H9 (cell line): ENCODE results near the gene C16orf74. TPM values are rescaled to one million over a fixed set of nuclear protein-coding genes. Genes with fewer than 3 reads are reported as not detected.

ENCODE experiments used
- DNase-seq: peaks from one replicate; pipeline ENCODE4 v3.0.0-alpha.2; 2017
- H2AFZ ChIP-seq: one replicate; pipeline ENCODE4 v1.6.1; 2013; ENCODE audit warnings: mild to moderate bottlenecking, low read length, control low read depth, moderate library complexity
- H2AK5ac ChIP-seq: 2 replicates; pipeline ENCODE4 v1.6.1; 2013; ENCODE audit warnings: low read length, control low read depth, mixed read lengths; ENCODE audit not compliant: insufficient read length
- H2BK120ac ChIP-seq: one replicate; pipeline ENCODE4 v1.6.1; 2013; ENCODE audit warnings: low read depth, mild to moderate bottlenecking, low read length, control low read depth, inconsistent platforms; ENCODE audit not compliant: poor library complexity, severe bottlenecking
- H2BK12ac ChIP-seq: 2 replicates; pipeline ENCODE4 v1.6.1; 2013; ENCODE audit warnings: low read length, control low read depth, mixed read lengths, low read depth; ENCODE audit not compliant: insufficient read length
- H2BK15ac ChIP-seq: 2 replicates; pipeline ENCODE4 v1.6.1; 2013; ENCODE audit warnings: low read depth, low read length, control low read depth
- H2BK20ac ChIP-seq: one replicate; pipeline ENCODE4 v1.6.1; 2013; ENCODE audit warnings: low read depth, mild to moderate bottlenecking, low read length, control low read depth, inconsistent platforms; ENCODE audit not compliant: poor library complexity, severe bottlenecking
- H2BK5ac ChIP-seq: 2 replicates; pipeline ENCODE4 v1.6.1; 2013; ENCODE audit warnings: low read length, control low read depth, mixed read lengths; ENCODE audit not compliant: insufficient read length
- H3K14ac ChIP-seq: 2 replicates; pipeline ENCODE4 v1.6.1; 2013; ENCODE audit warnings: low read length, control low read depth; ENCODE audit not compliant: insufficient read depth
- H3K18ac ChIP-seq: 2 replicates; pipeline ENCODE4 v1.6.1; 2013; ENCODE audit warnings: low read depth, mild to moderate bottlenecking, mixed read lengths, low read length, control low read depth; ENCODE audit not compliant: insufficient read length
- H3K23ac ChIP-seq: 2 replicates; pipeline ENCODE4 v1.6.1; 2013; ENCODE audit warnings: low read length, control low read depth, mixed read lengths, low read depth; ENCODE audit not compliant: insufficient read length
- H3K23me2 ChIP-seq: 2 replicates; pipeline ENCODE4 v1.6.1; 2013; ENCODE audit warnings: low read depth, mild to moderate bottlenecking, mixed read lengths, low read length, control low read depth; ENCODE audit not compliant: insufficient read length, poor library complexity, severe bottlenecking
- H3K27ac ChIP-seq: 2 replicates; pipeline ENCODE4 v1.5.1; 2013; ENCODE audit warnings: low read length, control low read depth, mixed read lengths, low read depth; ENCODE audit not compliant: insufficient read length
- H3K27me3 ChIP-seq: 2 replicates; pipeline ENCODE4 v1.6.1; 2013; ENCODE audit warnings: low read length, control low read depth, inconsistent platforms; ENCODE audit not compliant: insufficient read depth
- H3K4ac ChIP-seq: 2 replicates; pipeline ENCODE4 v1.6.1; 2013; ENCODE audit warnings: low read depth, mild to moderate bottlenecking, control low read depth, inconsistent platforms, low read length, moderate library complexity
- H3K4me1 ChIP-seq: 2 replicates; pipeline ENCODE4 v1.6.1; 2013; ENCODE audit warnings: low read length, control low read depth, inconsistent platforms; ENCODE audit not compliant: insufficient read depth
- H3K4me2 ChIP-seq: 2 replicates; pipeline ENCODE4 v1.6.1; 2013; ENCODE audit warnings: low read length, control low read depth, mixed read lengths; ENCODE audit not compliant: insufficient read length, insufficient read depth
- H3K56ac ChIP-seq: 2 replicates; pipeline ENCODE4 v1.6.1; 2013; ENCODE audit warnings: low read depth, mild to moderate bottlenecking, mixed read lengths, low read length, control low read depth; ENCODE audit not compliant: insufficient read length
- H3K79me1 ChIP-seq: 2 replicates; pipeline ENCODE4 v1.6.1; 2013; ENCODE audit warnings: low read depth, mild to moderate bottlenecking, moderate library complexity, low read length, control low read depth, inconsistent platforms; ENCODE audit not compliant: insufficient read depth, poor library complexity, severe bottlenecking
- H3K79me2 ChIP-seq: 2 replicates; pipeline ENCODE4 v1.6.1; 2013; ENCODE audit warnings: low read length, control low read depth, inconsistent platforms; ENCODE audit not compliant: insufficient read depth
- H3K9ac ChIP-seq: 2 replicates; pipeline ENCODE4 v1.6.1; 2013; ENCODE audit warnings: low read length, control low read depth, mixed read lengths; ENCODE audit not compliant: insufficient read length; ENCODE audit errors: extremely low read depth
- H3K9me3 ChIP-seq: one replicate; pipeline ENCODE4 v1.6.1; 2013; ENCODE audit warnings: low read depth, low read length, inconsistent platforms; ENCODE audit not compliant: control insufficient read depth
- H3T11ph ChIP-seq: one replicate; pipeline ENCODE4 v1.6.1; 2013; ENCODE audit warnings: mild to moderate bottlenecking, low read length, control low read depth, inconsistent platforms
- H4K20me1 ChIP-seq: one replicate; pipeline ENCODE4 v1.6.1; 2013; ENCODE audit not compliant: control insufficient read depth, insufficient read length, insufficient read depth
- H4K5ac ChIP-seq: 2 replicates; pipeline ENCODE4 v1.6.1; 2013; ENCODE audit warnings: low read depth, mild to moderate bottlenecking, mixed read lengths, low read length, control low read depth; ENCODE audit not compliant: insufficient read length
- H4K8ac ChIP-seq: replicated peaks from 2 replicates; pipeline ENCODE4 v1.6.1; 2013; ENCODE audit warnings: low read length, control low read depth, mixed read lengths, low read depth; ENCODE audit not compliant: insufficient read length
- H4K91ac ChIP-seq: 2 replicates; pipeline ENCODE4 v1.6.1; 2013; ENCODE audit warnings: low read depth, mild to moderate bottlenecking, moderate library complexity, mixed read lengths, low read length, control low read depth; ENCODE audit not compliant: insufficient read length
- H3K27ac Mint-ChIP-seq, 3 experiments: 2 replicates in 2 of 3; 3 replicates in 1 of 3; pipeline ENCODE4 v1.8.0; 2020 to 2021; ENCODE audit warnings: mixed read lengths in 3 of 3, mild to moderate bottlenecking in 1 of 3, moderate library complexity in 1 of 3
- H3K27me3 Mint-ChIP-seq: 2 replicates; pipeline ENCODE4 v1.8.0; 2021; ENCODE audit warnings: low read depth, mild to moderate bottlenecking, moderate library complexity, mixed read lengths
- H3K36me3 Mint-ChIP-seq, 3 experiments: 2 replicates in 2 of 3; 3 replicates in 1 of 3; pipeline ENCODE4 v1.8.0; 2020 to 2021; ENCODE audit warnings: low read depth in 3 of 3, mixed read lengths in 3 of 3; ENCODE audit not compliant: insufficient read depth in 1 of 3
- H3K4me1 Mint-ChIP-seq, 2 experiments: 2 replicates each; pipeline ENCODE4 v1.8.0; 2020; ENCODE audit warnings: mixed read lengths in 2 of 2
- H3K4me3 Mint-ChIP-seq, 2 experiments: 2 replicates in 1 of 2; 3 replicates in 1 of 2; pipeline ENCODE4 v1.8.0; 2020 to 2021; ENCODE audit warnings: mild to moderate bottlenecking in 2 of 2, mixed read lengths in 2 of 2, moderate library complexity in 1 of 2
- H3K9me3 Mint-ChIP-seq, 2 experiments: 2 replicates in 1 of 2; 3 replicates in 1 of 2; pipeline ENCODE4 v1.8.0; 2020; ENCODE audit warnings: mild to moderate bottlenecking in 2 of 2, mixed read lengths in 2 of 2, moderate library complexity in 1 of 2
- WGBS: extraction: QIAGEN DNeasy Blood & Tissue Kit; methylation state at CpG from one replicate; pipeline ENCODE4 v1.1.7; 2013; ENCODE audit warnings: missing lambda C conversion rate, low lambda C conversion rate, mixed read lengths; ENCODE audit not compliant: insufficient read length; ENCODE audit errors: extremely low coverage; 5-methylcytosine and 5-hydroxymethylcytosine counted together
- total RNA-seq: library from RNA; stranded (reverse); gene quantifications from 2 replicates; pipeline ENCODE4 v1.2.1, GENCODE V29; 2021
- TF ChIP-seq, protein P1 (sequence below): fragments of 200-600 bp; sonication (generic); conservative IDR thresholded peaks from 3 replicates; pipeline ENCODE4 v1.8.0; 2021; ENCODE audit warnings: antibody characterized with exemption, mild to moderate bottlenecking

The C16orf74 gene
- total RNA-seq, 1 experiment from 2014 or later: 5.6 TPM

GRCh38 chr16:85677383-85677967 is 73.4 kb downstream of the C16orf74 start:
- no peak for DNase-seq
- no peaks in the 10 kb centered on the region for H3K79me2 ChIP-seq
- H2BK20ac ChIP-seq: no peak overlapping the region
- no peaks in the 10 kb centered on the region for H3K4me1 ChIP-seq
- no peak overlapping the region for H3K27ac ChIP-seq
- H3T11ph ChIP-seq: no peak overlapping the region
- H3K9me3 ChIP-seq: no peaks in the 10 kb centered on the region
- H3K56ac ChIP-seq: no peak overlapping the region
- no peak overlapping the region for H3K14ac ChIP-seq
- H4K20me1 ChIP-seq: no peaks in the 10 kb centered on the region
- Mint-ChIP-seq H3K4me3 (no peak overlapping the region), H3K27me3 (no peaks in the 10 kb centered on the region; the same call in 1 of the 2 replicates), H3K9me3 (no peaks in the 10 kb centered on the region), H3K4me1 (no peaks in the 10 kb centered on the region), H3K36me3 (peaks cover 29 to 88% (median 71%) of the 10 kb centered on the region in 3 experiments; a peak in 6 of 7 replicates), H3K27ac (0 out of 7 replicates have a peak overlapping the region, but pooled peaks of 1 of the 3 experiments have one; percentile 34)
- H2BK15ac ChIP-seq: no peak overlapping the region
- no peaks in the 10 kb centered on the region for H3K79me1 ChIP-seq
- no peaks in the 10 kb centered on the region for H3K27me3 ChIP-seq
- no CpG with 5 or more reads among the region's 6 CpGs for whole genome bisulfite sequencing
- no peak overlapping the region for H3K23ac ChIP-seq
- H3K18ac ChIP-seq: no peak overlapping the region
- H3K9ac ChIP-seq: no peak overlapping the region
- no peak overlapping the region for H2AK5ac ChIP-seq
- H3K4ac ChIP-seq: no peak overlapping the region
- no peak overlapping the region for H2BK12ac ChIP-seq
- H3K23me2 ChIP-seq: no peaks in the 10 kb centered on the region
- H2AFZ ChIP-seq: no peak overlapping the region
- no peak overlapping the region for H4K91ac ChIP-seq
- H2BK120ac ChIP-seq: no peak overlapping the region
- H4K5ac ChIP-seq: no peak overlapping the region
- H3K4me2 ChIP-seq: no peak overlapping the region
- no peak overlapping the region for H2BK5ac ChIP-seq
- TF ChIP-seq, protein P1, sequence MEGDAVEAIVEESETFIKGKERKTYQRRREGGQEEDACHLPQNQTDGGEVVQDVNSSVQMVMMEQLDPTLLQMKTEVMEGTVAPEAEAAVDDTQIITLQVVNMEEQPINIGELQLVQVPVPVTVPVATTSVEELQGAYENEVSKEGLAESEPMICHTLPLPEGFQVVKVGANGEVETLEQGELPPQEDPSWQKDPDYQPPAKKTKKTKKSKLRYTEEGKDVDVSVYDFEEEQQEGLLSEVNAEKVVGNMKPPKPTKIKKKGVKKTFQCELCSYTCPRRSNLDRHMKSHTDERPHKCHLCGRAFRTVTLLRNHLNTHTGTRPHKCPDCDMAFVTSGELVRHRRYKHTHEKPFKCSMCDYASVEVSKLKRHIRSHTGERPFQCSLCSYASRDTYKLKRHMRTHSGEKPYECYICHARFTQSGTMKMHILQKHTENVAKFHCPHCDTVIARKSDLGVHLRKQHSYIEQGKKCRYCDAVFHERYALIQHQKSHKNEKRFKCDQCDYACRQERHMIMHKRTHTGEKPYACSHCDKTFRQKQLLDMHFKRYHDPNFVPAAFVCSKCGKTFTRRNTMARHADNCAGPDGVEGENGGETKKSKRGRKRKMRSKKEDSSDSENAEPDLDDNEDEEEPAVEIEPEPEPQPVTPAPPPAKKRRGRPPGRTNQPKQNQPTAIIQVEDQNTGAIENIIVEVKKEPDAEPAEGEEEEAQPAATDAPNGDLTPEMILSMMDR: no peak
- H4K8ac ChIP-seq: no peak overlapping the region
